ENCODE measurements around the gene KMT2B.

KMT2B gene

DNA sequence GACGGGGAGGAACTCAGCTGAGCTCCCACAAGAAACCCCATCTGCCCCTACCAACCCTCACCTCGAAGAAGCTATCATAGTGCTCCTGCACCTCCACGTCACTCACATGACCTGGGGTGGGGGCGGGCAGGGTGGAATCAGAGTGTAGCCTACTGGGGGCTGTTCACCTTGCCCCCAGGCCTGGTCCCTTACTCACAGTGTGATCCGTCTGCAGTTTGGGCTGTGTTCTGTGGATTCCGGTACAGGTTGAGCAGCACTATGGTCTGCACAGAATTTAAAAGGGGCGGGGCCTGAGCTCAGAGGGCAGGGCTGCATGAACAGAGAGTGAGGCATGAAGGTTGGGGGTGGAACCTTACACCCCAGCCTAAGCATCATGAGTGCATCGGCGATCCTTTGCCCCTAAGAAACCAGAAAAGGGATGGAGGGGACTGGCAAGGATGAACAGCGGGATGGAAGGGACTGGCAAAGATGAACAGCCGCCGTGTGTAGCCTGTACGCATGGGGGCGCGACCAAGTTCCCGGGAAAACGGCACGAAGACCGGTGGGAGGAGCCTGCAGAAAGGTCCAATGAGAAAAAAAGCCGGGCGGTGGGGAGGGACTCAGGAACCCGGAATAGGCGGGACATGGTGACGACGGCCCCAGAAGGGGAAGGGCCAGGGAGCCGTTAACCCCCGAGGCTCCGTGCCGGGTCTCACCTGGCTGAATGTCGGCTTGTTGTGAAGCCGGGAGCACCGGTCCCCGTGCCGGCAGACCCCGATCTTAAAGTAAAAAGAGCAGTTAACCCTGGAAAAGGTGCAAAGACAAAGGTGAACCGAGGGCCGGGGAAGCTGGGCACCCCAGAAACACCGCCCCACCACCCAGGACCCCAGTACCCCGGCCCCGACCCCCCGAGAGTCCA is 26.9 kb downstream of the KMT2B start:
- peak; percentile 90 for DNase-seq

DNA sequence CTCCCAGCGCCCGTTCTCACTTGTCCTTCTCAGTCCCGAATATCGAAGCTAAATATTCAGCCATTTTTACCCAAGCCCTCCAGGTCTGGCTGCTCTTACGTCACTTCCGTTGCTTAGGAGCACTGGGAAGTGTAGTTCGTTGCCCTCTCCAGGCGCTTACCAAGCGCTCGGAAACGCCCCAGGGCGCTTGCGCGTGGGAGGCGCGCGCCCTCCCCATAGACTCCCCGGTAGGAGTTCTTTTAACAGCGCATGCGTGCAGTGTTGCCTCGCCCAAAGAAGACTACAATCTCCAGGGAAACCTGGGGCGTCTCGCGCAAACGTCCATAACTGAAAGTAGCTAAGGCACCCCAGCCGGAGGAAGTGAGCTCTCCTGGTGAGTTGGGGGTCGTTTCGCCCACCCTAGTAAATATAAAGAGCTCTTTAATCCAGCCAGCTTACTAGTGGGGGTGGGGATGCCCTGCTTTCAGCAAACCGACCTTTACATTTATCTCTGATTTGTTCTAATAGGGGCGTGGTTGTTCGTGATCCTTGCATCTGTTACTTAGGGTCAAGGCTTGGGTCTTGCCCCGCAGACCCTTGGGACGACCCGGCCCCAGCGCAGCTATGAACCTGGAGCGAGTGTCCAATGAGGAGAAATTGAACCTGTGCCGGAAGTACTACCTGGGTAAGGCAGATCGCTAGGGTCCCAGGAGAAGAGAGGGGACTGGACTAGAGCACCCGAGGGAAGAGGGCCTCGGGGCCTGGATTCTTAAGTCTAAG is 27.7 kb downstream of the KMT2B start, which contains the start of the genes PSENEN and U2AF1L4:
PSENEN (plus strand) TSS at position 324 of the 759 bp plus-strand sequence; CDS start at position 604, 280 bp downstream.
U2AF1L4 (minus strand) TSS at position 91 of the 759 bp plus-strand sequence; CDS start at position 64, 27 bp downstream.
- peak; percentile 95 for DNase-seq

DNA sequence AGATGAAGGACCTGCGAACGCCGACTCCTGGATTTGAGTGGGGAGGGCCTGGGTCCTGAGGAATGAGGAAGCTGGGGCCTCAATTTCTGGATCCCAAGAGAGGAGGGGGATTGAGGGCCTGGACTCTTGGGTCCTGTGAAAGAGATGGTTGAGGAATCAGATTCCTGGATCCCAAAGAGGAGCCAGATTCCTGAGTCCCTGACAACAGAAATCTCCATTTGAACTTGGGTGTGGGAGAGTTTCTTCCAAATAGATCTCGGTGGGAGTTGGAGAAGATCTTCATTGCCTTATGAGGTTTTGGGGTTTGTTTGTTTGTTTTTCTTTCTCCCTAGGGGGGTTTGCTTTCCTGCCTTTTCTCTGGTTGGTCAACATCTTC is 28.3 kb downstream of the KMT2B start:
- DNase-seq = no peak

DNA sequence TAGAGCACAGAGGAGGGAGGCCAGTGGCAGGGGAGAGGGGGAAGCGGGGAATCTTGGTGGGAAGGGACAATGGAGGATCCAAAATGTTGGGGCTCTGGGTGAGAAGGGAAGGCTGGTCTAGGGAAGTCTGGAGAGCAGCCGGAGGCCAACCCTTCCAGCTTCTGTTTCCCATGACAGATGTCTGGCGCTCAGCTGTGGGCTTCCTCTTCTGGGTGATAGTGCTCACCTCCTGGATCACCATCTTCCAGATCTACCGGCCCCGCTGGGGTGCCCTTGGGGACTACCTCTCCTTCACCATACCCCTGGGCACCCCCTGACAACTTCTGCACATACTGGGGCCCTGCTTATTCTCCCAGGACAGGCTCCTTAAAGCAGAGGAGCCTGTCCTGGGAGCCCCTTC is 28.7 kb downstream of the KMT2B start:
- no peak for DNase-seq

GRCh38 chr19:35748106-35749020 is 30.6 kb downstream of the KMT2B start, which contains the start of gene LIN37:
TSS of gene LIN37 (plus strand) at chr19:35748576. CDS start at chr19:35748725, 149 bp downstream.
- DNase-seq = peak; percentile 96

DNA sequence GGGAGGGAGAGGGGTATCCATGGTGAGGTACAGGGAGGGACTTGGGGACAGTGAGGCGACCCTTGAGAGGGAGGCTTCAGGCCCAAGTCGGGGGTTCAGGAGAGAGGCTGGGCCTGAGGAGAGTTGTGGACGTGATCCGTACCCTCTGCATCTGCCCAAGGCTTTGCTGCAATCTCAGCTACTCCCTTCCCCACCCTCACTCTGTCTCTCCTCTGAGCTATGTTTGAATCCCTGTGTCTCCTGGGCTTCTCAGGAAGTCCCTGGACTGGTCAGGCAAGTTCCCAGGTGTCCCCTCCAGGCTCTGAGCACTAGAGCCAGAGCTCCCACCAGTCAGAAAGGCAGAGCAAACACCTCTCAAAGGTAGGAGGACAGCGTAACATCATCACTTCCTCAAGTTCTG is 32.4 kb downstream of the KMT2B start:
- no peak for DNase-seq

GRCh38 chr19:35751839-35752745 is 34.3 kb downstream of the KMT2B start:
- DNase-seq = no peak

- DNase-seq = no peak
Observed at GRCh38 chr19:35752746-35753350, 35.0 kb downstream of the KMT2B start.

GRCh38 chr19:35753634-35754369 is 36.0 kb downstream of the KMT2B start:
- DNase-seq = no peak

DNA sequence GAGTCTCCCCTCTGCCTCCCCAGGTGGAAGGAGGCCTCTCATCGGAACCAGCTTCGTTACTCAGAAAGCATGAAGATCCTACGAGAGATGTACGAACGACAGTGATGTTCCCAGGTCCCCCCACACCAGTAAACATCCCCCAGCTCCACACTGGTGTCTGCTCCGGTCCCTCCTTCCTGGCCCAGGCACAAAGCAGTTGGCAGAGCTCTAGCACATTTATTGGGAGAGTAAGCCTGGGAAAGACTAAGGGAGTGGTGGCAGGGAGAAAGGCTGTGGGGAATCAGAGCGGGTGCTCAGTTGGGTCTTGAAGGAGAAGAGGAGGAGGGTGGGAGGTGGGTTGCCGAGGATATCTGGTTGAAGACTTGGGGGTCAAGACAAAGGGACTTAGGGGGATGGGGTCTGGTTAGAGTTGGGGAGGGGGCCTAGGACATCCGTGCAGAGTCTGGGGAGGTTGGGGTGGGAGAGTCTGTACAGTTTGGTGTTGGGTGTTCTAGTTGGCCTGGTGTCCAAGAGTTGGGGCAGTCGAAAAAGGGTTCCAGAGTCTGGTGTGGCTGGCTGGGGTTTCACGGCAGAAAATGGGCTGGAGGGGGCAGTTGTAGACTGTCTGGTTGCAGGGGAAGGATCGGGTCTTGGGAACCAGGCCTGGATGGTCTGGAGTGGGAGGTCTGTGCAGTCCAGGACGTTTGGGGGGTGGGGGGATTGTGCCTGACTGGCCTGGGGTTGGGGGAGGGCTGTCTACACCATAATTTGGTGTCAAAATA is 36.7 kb downstream of the KMT2B start:
- no peak for DNase-seq

GRCh38 chr19:35755131-35755549 is 37.3 kb downstream of the KMT2B start:
- no peak for DNase-seq

- peak; percentile 64 for DNase-seq
Observed at GRCh38 chr19:35755550-35756376, 38.0 kb downstream of the KMT2B start.

DNA sequence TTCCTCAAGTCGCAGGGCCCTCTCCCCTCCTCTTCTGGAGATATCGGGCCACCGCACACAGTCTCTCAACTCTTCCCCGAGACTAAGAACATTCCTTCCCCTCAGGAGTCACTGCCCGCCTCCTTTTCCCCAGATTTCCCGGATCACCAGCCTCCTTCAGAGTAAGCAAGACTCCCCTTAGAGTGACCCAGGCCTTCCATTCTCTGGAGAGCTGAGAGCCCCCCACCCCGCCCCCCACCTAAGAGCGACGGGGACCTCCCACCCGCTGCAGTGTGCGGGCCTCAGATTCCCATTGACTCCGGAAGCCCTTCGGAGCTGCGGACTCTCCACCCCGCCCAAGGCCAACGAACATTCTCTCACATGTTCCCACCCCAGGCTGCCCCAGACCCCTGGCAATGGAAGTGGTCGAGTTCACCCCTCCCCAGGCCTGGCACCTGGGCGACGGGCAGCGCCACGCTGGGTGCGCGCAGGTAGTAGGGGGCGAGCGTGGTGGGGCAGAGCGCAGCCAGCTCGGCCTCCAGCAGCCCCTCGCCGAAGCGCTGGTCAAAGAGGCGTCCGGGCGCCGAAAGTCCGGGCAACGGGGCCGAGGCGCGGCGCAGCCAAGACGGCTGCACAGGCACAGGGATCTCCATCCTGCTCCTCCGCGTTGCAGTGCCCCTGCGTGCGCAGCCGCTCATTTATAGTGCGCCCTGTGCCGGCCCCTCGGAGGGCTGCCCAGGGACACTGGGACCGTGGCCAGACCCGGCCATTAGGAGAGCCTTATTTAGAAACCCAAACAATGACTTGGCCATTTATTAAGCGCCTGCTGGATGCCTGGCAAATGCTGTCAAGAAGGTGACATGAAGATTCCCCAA is 38.8 kb downstream of the KMT2B start, which contains the start of gene HSPB6:
HSPB6 (minus strand) TSS at position 653 of the 854 bp plus-strand sequence; CDS start at position 632, 21 bp downstream.
- DNase-seq = peak; percentile 15

GRCh38 chr19:35757231-35757748 is 39.5 kb downstream of the KMT2B start:
- DNase-seq = no peak

- DNase-seq = peak; percentile 98
Observed at GRCh38 chr19:35757749-35758608, 40.2 kb downstream of the KMT2B start, which contains the start of gene PROSER3. TSS of gene PROSER3 (plus strand) at chr19:35758176. CDS start at chr19:35758216, 40 bp downstream.

- no peak for DNase-seq
Observed at GRCh38 chr19:35759697-35760096, 41.9 kb downstream of the KMT2B start.
